Bronchus fibroblast of lung (primary cell): ENCODE measurements around the gene PBRM1. TPM values are rescaled to one million over a fixed set of nuclear protein-coding genes. Genes with fewer than 3 reads are reported as not detected.

Experiments used
- total RNA-seq: library from RNA; depleted of rRNA; stranded (reverse); fragments of >200 nt; gene quantifications from 2 replicates; pipeline ENCODE4 v1.2.3, GENCODE V29; 2015

PBRM1 gene
- total RNA-seq: 42.2 and 48.6 TPM in 2 replicates

GRCh38 chr3:52685709-52686691 is at the start of gene PBRM1, which contains the start of gene GNL3:
TSS of gene PBRM1 (minus strand) at chr3:52685913.
TSS of gene GNL3 (plus strand) at chr3:52686032. CDS start at chr3:52686093, 61 bp downstream.

GRCh38 chr3:52705688-52706686 is 20.3 kb upstream of the PBRM1 start, which contains the start of the genes GLT8D1 and SPCS1:
TSS of gene GLT8D1 (minus strand) at chr3:52705791. CDS start at chr3:52700460, 5,331 bp downstream.
TSS of gene SPCS1 (plus strand) at chr3:52706106. CDS start at chr3:52706247, 141 bp downstream.

GRCh38 chr3:52536369-52537164 is 149.1 kb downstream of the PBRM1 start, which contains the start of gene UQCC5:
TSS of gene UQCC5 (plus strand) at chr3:52536605. CDS start at chr3:52536756, 151 bp downstream.

GRCh38 chr3:52533623-52534280 is 152.0 kb downstream of the PBRM1 start, which contains the start of gene NT5DC2:
TSS of gene NT5DC2 (minus strand) at chr3:52533857. CDS start at chr3:52533737, 120 bp downstream.

Other genes with a start within 250 kb of the PBRM1 start
- not detected in 2 replicates for gene SEMA3G, start 240.8 kb downstream of the PBRM1 start, total RNA-seq
- 0.74 TPM in 1 of 2 replicates, not detected in the other for gene TNNC1, start 231.9 kb downstream of the PBRM1 start, total RNA-seq
- 31.4 and 31.5 TPM in 2 replicates for gene NISCH, start 230.3 kb downstream of the PBRM1 start, total RNA-seq
- gene STAB1, start 190.6 kb downstream of the PBRM1 start, total RNA-seq: 0.50 and 0.59 TPM in 2 replicates
- gene NT5DC2, start 152.1 kb downstream of the PBRM1 start, total RNA-seq: 220 and 265 TPM in 2 replicates
- 1.2 and 20.8 TPM in 2 replicates for gene UQCC5, start 149.3 kb downstream of the PBRM1 start, total RNA-seq
- 73.6 and 87.3 TPM in 2 replicates for gene GNL3, start 119 bp upstream of the PBRM1 start, total RNA-seq
- gene GLT8D1, start 19.9 kb upstream of the PBRM1 start, total RNA-seq: 79.7 and 87.9 TPM in 2 replicates
- 190 and 202 TPM in 2 replicates for gene SPCS1, start 20.2 kb upstream of the PBRM1 start, total RNA-seq
- gene NEK4, start 85.0 kb upstream of the PBRM1 start, total RNA-seq: 13.8 and 14.9 TPM in 2 replicates
- gene ITIH1, start 91.7 kb upstream of the PBRM1 start, total RNA-seq: not detected in 2 replicates
- gene ITIH3, start 108.9 kb upstream of the PBRM1 start, total RNA-seq: not detected in 2 replicates
- 0.45 and 0.67 TPM in 2 replicates for gene ITIH4, start 144.8 kb upstream of the PBRM1 start, total RNA-seq
- not detected in 2 replicates for gene MUSTN1, start 149.1 kb upstream of the PBRM1 start, total RNA-seq
- gene STIMATE, start 211.6 kb upstream of the PBRM1 start, total RNA-seq: 11.3 and 13.8 TPM in 2 replicates